DND-41 (cell line): ENCODE data around the gene BASP1.

Source experiments
- EZH2 ChIP-seq: IDR thresholded peaks from 3 replicates; pipeline ENCODE4 v1.6.1; 2012; ENCODE audit warnings: borderline replicate concordance, low read depth, mild to moderate bottlenecking, moderate library complexity, low read length, inconsistent platforms; ENCODE audit not compliant: severe bottlenecking
- TF ChIP-seq, protein P1 (sequence below): IDR thresholded peaks from 2 replicates; pipeline ENCODE4 v1.5.1; 2012; ENCODE audit warnings: borderline replicate concordance, low read length, moderate library complexity, mild to moderate bottlenecking; ENCODE audit not compliant: poor library complexity, severe bottlenecking; ENCODE audit errors: extremely low read depth

DNA sequence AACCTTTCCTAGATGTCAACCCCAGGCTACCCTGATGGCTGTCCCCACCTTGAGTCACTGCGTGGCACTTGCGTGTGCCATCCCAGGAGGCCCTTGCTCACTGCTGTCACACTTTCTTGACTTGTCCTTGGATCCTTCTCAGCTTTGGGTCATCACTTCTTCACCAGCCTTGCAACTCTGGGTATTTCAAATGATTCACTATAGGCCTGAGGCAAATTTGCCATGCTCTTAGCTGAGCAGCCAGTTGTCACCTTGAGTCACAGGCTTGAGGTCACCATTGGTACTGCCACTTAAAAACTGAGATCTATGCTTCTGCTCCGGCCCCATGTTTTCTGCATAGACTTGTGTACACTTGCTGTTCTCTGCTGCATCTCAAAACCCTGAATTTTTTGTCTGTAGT lies 84.7 kb downstream of the BASP1 start:
- TF ChIP-seq, protein P1, sequence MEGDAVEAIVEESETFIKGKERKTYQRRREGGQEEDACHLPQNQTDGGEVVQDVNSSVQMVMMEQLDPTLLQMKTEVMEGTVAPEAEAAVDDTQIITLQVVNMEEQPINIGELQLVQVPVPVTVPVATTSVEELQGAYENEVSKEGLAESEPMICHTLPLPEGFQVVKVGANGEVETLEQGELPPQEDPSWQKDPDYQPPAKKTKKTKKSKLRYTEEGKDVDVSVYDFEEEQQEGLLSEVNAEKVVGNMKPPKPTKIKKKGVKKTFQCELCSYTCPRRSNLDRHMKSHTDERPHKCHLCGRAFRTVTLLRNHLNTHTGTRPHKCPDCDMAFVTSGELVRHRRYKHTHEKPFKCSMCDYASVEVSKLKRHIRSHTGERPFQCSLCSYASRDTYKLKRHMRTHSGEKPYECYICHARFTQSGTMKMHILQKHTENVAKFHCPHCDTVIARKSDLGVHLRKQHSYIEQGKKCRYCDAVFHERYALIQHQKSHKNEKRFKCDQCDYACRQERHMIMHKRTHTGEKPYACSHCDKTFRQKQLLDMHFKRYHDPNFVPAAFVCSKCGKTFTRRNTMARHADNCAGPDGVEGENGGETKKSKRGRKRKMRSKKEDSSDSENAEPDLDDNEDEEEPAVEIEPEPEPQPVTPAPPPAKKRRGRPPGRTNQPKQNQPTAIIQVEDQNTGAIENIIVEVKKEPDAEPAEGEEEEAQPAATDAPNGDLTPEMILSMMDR = no peak
- no peak for TF ChIP-seq EZH2
